Measurements from ENCODE around the gene DCTN4. TPM values are rescaled to one million over a fixed set of nuclear protein-coding genes. Genes with fewer than 3 reads are reported as not detected.
"Not testable (repeated sequence)": the region's sequence is repeated elsewhere in the genome, so short reads cannot be mapped to it uniquely, and the experiment has no call there.

Gene DCTN4
- polyA plus RNA-seq, 4 donors: 55.2 to 69.3 (median 64.9) TPM

- DNase-seq (ENCODE audit: low read depth in 4 of 4, low spot score in 3 of 4): no peak
Observed at GRCh38 chr5:150778517-150779396, 19.9 kb upstream of the DCTN4 start, which contains the start of gene SMIM3. Gene SMIM3 (plus strand): TSS chr5:150778757. CDS start chr5:150795441, 16,684 bp downstream.

- DNase-seq (ENCODE audit: low read depth in 4 of 4, low spot score in 3 of 4): no peak
Observed at GRCh38 chr5:150778088-150778516, 19.3 kb upstream of the DCTN4 start.

DNA sequence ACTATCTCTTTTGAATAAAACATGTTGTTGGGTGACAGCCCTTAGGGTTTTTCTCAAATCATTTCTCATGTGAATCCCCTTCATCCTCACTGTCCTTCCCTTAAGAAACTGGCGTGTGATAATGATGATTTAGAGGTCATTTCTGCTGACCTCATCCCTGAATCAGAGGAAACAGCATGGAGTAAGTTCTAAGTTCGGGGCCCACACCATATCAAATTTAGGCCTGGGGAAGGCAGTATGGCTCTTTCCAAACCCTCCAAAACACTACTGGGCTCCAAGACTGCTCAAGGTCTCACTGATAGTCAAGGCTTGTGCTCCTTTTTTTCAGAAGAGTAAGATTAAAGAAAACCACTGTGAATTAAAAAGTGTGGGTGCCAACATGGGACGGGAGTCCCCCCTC lies 18.9 kb upstream of the DCTN4 start:
- DNase-seq (ENCODE audit: low read depth in 4 of 4, low spot score in 3 of 4): no peak

- DNase-seq (ENCODE audit: low read depth in 4 of 4, low spot score in 3 of 4): no peak
Observed at GRCh38 chr5:150774145-150774544, 15.3 kb upstream of the DCTN4 start.

DNA sequence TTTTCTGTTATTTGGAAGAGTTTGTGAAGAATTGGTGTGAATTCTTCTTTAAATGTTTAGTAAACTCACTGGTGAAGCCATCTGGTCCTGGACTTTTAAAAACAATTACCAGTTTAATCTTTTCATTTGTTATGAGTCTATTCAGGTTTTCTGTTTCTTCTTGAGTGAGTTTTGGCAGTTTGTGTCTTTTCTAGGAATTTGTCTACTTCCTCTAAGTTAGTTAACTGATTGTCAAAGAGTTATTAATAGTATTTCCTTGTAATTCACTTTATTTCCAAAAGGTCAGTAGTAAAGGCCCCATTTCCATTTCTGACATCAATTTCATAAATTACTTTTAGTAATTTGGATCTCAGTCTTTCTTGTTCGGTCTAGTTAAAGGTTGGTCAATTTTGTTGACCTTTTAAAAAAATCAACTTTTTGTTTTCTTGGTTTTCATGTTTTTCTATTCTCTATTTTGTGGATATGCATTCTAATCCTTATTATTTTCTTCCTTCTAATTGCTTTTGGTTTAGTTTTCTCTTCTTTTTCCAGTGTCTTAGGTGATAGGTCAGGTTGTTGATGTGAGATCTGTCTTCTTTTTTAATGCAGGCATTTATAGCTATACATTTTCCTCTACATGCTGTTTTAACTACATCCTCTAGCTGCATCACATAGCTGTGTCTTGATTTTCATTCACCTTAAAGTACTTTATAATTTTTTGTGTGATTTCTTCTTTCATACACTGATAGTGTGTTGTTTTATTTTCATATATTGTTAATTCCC lies 12.4 kb upstream of the DCTN4 start:
- no peak for DNase-seq (ENCODE audit: low read depth in 4 of 4, low spot score in 3 of 4)

GRCh38 chr5:150766251-150766650 lies 7.4 kb upstream of the DCTN4 start:
- no peak for DNase-seq (ENCODE audit: low read depth in 4 of 4, low spot score in 3 of 4)

DNA sequence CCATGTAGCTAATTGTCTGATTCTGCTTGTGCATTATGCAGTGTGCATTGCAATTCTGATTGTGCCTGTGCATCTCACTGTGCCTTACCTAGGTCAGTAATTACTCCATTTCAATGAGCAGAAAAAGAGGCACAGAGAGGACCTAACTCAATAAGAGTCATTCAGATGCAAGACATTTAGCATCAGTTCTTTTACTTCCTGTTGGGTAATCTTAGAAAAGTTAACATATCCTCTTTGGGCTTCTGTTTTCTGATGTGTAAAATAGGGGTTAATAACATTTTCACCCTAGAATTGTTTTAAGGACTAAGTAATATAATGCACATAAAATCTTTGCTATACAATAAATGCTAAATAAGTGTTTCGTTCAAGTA lies 7.0 kb upstream of the DCTN4 start:
- DNase-seq (ENCODE audit: low read depth in 4 of 4, low spot score in 3 of 4): no peak

- DNase-seq (ENCODE audit: low read depth in 4 of 4, low spot score in 3 of 4): no peak
Observed at GRCh38 chr5:150765011-150765798, 6.4 kb upstream of the DCTN4 start.

GRCh38 chr5:150764530-150764929 lies 5.7 kb upstream of the DCTN4 start:
- no peak for DNase-seq (ENCODE audit: low read depth in 4 of 4, low spot score in 3 of 4)

DNA sequence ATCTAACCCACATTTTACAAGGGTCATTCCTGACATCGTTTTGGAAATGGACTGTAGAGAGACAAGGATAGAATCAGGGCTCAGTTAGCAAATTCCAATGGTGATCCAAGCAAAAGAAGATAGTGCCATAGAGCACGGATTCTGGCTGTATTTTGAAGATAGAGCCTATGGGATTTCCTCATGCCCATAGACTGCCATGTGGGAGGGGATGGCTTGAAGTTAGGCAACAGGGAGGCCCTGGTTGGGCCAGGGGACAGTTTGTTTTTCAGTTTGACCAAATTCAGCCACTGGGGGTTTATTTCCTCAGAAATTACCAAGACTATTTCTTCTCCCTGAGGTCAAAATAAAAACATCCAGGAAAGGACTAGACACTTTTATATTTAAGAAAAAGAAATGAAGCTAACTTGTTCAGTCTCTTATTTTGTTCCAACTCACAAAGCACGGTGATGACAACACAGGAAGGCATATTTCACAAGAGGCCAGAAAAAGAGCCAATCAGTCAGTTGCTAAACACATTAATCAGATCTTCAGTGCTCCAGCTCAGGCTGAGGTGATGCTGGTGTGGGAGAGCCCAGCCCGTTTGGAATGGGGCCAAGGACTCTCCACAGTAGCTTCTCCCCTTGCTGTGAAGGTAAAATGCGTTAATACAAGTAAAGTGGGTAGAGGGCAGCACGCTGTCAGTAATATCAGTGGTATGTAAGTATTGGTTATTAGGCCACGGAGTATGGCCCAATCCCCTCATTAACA lies 4.4 kb upstream of the DCTN4 start:
- no peak for DNase-seq (ENCODE audit: low read depth in 4 of 4, low spot score in 3 of 4)

- no peak for DNase-seq (ENCODE audit: low read depth in 4 of 4, low spot score in 3 of 4)
Observed at GRCh38 chr5:150762211-150762610, 3.4 kb upstream of the DCTN4 start.

DNA sequence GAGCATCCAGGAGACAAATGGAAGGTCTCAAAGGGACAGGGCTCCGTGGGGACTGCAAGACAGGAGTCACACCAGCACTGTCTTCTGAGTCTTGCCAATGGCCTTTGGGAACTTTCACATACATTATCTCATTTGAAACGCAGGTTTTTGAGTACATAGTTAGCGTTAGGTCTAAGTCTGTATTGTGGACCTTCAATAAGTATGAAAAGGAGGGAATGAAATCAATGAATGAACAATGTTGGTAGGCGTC lies 442 bp upstream of the DCTN4 start:
- no peak for DNase-seq (ENCODE audit: low read depth in 4 of 4, low spot score in 3 of 4)

- no peak for DNase-seq (ENCODE audit: low read depth in 4 of 4, low spot score in 3 of 4)
Observed at GRCh38 chr5:150758203-150758530, 650 bp downstream of the DCTN4 start.

DNA sequence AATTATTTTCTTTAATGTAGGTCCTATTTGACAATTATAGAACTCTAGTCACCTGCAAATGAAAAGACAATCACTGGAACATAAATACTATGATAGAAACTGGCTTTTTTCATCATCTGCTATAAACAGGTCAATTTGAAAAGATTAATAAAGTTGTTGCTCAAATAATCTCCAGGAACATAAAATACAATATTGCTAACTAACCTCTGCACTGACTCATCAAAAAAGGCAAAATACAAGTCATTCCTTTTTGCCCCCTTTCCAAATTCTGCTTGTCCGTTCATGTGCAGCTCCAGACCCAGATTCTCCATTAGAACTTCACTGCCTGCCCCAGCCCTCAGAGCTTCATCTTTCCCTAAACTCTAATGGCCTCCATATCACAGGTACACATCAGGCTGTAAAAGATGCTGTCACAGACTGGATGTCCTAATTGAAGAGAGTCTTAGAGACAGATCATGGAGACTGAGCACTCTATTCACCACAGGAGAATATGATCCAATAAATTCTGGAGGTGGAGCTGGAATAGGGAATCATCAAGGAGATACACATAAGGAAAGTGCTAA lies 1.6 kb downstream of the DCTN4 start:
- no peak for DNase-seq (ENCODE audit: low read depth in 4 of 4, low spot score in 3 of 4)

DNA sequence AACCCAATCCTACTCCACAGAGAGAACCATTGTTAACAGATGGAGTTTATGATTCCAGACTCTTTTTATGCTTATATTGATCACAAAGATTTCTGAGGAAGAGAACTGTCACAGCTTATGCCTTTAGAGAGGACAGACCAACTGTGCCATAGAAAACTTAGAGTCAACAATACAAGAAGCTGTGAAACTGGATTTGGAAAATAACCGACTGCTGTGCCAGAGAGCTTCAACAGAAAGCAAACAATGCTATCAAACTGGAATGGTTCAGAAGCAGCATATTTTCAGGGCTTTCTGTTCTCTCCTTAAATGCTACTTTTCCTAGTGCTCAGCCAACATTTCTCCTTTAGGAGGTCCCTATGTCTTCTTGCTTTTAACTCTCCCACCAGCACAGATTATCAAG lies 5.0 kb downstream of the DCTN4 start:
- DNase-seq (ENCODE audit: low read depth in 4 of 4, low spot score in 3 of 4): no peak

DNA sequence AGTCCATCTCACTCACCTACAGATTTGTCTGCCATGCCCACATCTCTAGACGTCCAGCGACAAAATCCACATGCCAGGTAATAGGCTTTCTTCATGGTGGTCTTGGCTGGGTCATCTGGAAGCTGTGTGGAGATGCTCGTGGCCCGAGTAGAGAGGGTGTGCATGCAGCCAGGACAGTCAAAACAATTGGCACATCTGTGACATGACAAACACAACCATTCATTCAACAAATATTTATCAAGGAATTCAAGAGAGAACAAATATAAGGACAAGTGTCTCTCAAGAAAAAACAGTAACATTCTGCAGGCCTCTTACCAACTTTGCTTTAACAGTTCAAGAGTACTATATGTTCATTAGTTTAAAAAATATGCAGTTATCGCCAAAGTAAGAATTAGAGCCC lies 5.4 kb downstream of the DCTN4 start:
- DNase-seq (ENCODE audit: low read depth in 4 of 4, low spot score in 3 of 4): no peak

DNA sequence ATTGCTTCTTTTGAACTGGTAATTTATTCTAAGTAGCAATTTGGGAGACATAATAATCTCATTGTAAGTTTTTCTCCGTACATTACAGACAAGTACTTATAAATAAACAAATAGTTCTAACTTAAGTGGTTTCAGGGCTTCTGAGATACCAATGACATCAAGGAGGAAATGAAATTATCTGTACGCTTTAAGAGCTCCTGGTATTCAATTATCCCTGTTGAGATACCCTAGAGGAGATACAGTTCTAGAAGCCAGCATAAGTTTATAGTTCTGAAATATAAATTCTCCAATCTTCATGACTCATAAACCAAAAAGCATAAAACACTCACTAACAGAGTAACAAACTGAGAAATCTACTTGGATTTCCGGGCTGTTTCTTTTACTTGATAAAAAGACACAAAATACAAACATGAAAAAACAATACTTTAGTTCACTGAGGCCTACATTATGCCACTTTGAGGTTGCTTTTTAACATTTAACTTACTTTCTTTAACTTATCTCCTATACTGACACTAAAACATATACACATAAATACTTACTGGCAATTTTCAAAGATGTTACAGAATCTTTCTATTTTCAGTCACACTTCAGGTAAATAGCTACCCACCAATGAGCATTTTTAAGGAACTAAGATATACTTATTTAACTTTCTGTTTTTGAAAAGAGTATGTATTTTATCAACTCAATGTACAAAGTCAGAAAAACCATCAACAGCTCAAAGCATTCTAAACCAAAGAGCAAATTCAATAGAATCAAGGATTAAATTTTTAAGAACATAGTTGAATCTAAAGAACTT lies 7.5 kb downstream of the DCTN4 start:
- no peak for DNase-seq (ENCODE audit: low read depth in 4 of 4, low spot score in 3 of 4)

DNA sequence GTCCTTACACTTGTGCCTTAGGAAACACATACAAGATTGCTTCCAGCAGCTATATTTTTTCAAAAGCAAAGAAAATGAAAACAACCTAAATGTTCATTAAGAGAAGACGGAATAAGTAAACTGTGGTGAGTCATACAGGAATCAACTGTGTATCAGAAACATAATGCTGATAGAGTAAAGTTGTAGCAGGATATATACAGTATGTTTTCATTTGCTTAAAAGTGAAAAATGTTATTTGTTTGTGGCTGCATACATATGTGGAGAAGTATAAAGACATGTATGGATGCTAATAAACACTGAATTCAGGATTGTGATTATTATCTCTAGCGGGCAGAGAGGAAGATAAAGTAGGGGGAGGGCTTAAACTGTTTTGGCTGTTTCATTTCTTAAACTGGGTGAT lies 8.3 kb downstream of the DCTN4 start:
- DNase-seq (ENCODE audit: low read depth in 4 of 4, low spot score in 3 of 4): no peak

DNA sequence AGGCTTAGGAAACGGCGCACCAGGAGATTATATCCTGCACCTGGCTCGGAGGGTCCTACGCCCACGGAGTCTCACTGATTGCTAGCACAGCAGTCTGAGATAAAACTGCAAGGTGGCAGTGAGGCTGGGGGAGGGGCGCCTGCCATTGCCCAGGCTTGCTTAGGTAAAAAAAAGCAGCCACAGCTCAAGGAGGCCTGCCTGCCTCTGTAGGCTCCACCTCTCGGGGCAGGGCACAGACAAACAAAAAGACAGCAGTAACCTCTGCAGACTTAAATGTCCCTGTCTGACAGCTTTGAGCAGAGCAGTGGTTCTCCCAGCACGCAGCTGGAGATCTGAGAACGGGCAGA lies 15.7 kb downstream of the DCTN4 start:
- not testable (repeated sequence) for DNase-seq (ENCODE audit: low read depth in 4 of 4, low spot score in 3 of 4)

Data from left renal pelvis (tissue), 4 donors.